Measurements from ENCODE around the gene LRFN4. TPM values are rescaled to one million over a fixed set of nuclear protein-coding genes. Genes with fewer than 3 reads are reported as not detected.

Gene LRFN4
- total RNA-seq, 1 experiment from 2014 or later: 66.7 TPM

DNA sequence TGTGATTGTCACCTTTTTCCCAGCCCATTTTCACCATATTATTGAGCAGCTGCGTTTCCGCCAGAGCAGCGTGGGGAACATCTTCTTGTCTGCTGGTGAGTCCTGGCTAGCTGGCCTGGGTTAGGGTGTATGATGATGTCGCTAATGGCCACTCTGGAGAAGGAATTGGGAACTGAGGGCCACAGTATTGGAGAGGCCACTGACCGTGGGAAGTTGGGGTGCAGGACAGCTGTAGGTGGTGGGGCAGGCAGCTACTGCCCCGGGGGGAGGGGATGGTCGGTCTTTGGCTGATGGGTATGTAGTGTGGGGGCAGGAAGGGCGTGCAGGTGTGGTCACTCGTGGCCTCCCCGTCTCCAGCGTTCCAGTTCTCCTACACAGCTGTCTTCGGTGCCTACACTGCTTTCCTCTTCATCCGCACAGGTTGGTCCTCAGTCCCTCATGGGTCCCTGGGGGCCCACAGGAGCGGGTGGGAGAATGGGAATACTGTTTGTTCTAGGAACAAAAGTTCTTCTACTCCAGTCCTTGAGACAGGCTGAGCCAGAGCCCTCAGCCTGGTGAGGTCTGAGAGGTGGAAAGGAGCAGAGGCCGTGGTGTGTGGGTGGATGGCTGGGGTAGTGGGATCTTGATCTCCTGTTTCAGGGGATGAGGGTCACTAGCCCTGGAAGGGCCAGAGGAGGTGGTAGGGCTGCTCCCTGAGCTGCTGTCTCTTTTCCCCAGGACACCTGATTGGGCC lies 11.6 kb upstream of the LRFN4 start:
- H4K91ac ChIP-seq (ENCODE audit: insufficient read length, low read depth, low read length): no peak overlapping the region
- no peak overlapping the region for H2AFZ ChIP-seq (ENCODE audit: low read length)
- Mint-ChIP-seq H3K4me3 (peak overlapping the region; percentile 90 to 91), H3K4me1 (peaks cover 14 to 16% of the 10 kb centered on the region in 2 experiments), H3K36me3 (ENCODE audit: insufficient read depth in 1 of 3, low read depth in 3 of 3) (peaks cover 13 to 52% (median 40%) of the 10 kb centered on the region in 3 experiments), H3K27me3 (ENCODE audit: low read depth) (peaks cover 2% of the 10 kb centered on the region; the same call in 1 of the 2 replicates), H3K9me3 (no peaks in the 10 kb centered on the region), H3K27ac (no peak overlapping the region)
- H3K79me2 ChIP-seq (ENCODE audit: insufficient read depth, low read length): peaks cover 10% of the 10 kb centered on the region; the same call in 1 of the 2 replicates
- H3K18ac ChIP-seq (ENCODE audit: insufficient read length, low read depth, low read length): no peak overlapping the region
- H3K4ac ChIP-seq (ENCODE audit: low read depth, low read length): no peak overlapping the region
- no peaks in the 10 kb centered on the region for H3K4me1 ChIP-seq (ENCODE audit: insufficient read depth, low read length)
- WGBS (ENCODE audit: extremely low coverage, insufficient read length, low lambda C conversion rate): no CpG with 5 or more reads among the region's 15 CpGs
- no peaks in the 10 kb centered on the region for H3K27me3 ChIP-seq (ENCODE audit: insufficient read depth, low read length)
- H4K8ac ChIP-seq (replicated peaks; ENCODE audit: insufficient read length, low read depth, low read length): no peak overlapping the region
- no peak overlapping the region for H4K5ac ChIP-seq (ENCODE audit: insufficient read length, low read depth, low read length)
- H2BK15ac ChIP-seq (ENCODE audit: low read depth, low read length): no peak overlapping the region
- no peaks in the 10 kb centered on the region for H3K9me3 ChIP-seq (ENCODE audit: control insufficient read depth, low read depth, low read length)
- no peak overlapping the region for H3K27ac ChIP-seq (ENCODE audit: insufficient read length, low read depth, low read length)
- DNase-seq: no peak
- H3K4me2 ChIP-seq (ENCODE audit: insufficient read depth, insufficient read length, low read length): no peak overlapping the region
- H2BK12ac ChIP-seq (ENCODE audit: insufficient read length, low read depth, low read length): no peak overlapping the region
- no peak overlapping the region for H2AK5ac ChIP-seq (ENCODE audit: insufficient read length, low read length)
- no peak overlapping the region for H3K23ac ChIP-seq (ENCODE audit: insufficient read length, low read depth, low read length)
- H2BK5ac ChIP-seq (ENCODE audit: insufficient read length, low read length): no peak overlapping the region
- H3K79me1 ChIP-seq (ENCODE audit: insufficient read depth, low read depth, low read length, poor library complexity, severe bottlenecking): peaks cover 7% of the 10 kb centered on the region
- no peak overlapping the region for H3K56ac ChIP-seq (ENCODE audit: insufficient read length, low read depth, low read length)
- no peaks in the 10 kb centered on the region for H4K20me1 ChIP-seq (ENCODE audit: control insufficient read depth, insufficient read depth, insufficient read length)
- TF ChIP-seq CTCF (conservative IDR thresholded peaks at IDR 0.05): no peak
- H3K14ac ChIP-seq (ENCODE audit: insufficient read depth, low read length): no peak overlapping the region
- no peak overlapping the region for H3K9ac ChIP-seq (ENCODE audit: extremely low read depth, insufficient read length, low read length)
- H2BK120ac ChIP-seq (ENCODE audit: low read depth, low read length, poor library complexity, severe bottlenecking): no peak overlapping the region
- no peak overlapping the region for H2BK20ac ChIP-seq (ENCODE audit: low read depth, low read length, poor library complexity, severe bottlenecking)
- H3K23me2 ChIP-seq (ENCODE audit: insufficient read length, low read depth, low read length, poor library complexity, severe bottlenecking): peaks cover 5% of the 10 kb centered on the region
- no peak overlapping the region for H3T11ph ChIP-seq (ENCODE audit: low read length)

All from H9 (cell line).